Endothelial cell of umbilical vein (primary cell): Measurements from ENCODE around the gene BCAR1.

Source experiments
- CTCF ChIP-seq, 2 donors: IDR thresholded peaks; 1 replicate in 1 of 2; 2 replicates in 1 of 2; pipeline ENCODE4 v1.5.1; 2011; ENCODE audit warnings: low read length in 2 of 2, mild to moderate bottlenecking in 2 of 2, moderate library complexity in 2 of 2, control low read depth in 1 of 2, inconsistent platforms in 1 of 2, low read depth in 1 of 2; ENCODE audit not compliant: insufficient read depth in 1 of 2; ENCODE audit errors: extremely low read depth in 1 of 2
- EZH2 ChIP-seq: IDR thresholded peaks from 2 replicates; pipeline ENCODE4 v1.6.1; 2012; ENCODE audit warnings: borderline replicate concordance, low read depth, mild to moderate bottlenecking, moderate library complexity, low read length, inconsistent platforms; ENCODE audit not compliant: severe bottlenecking
- FOS ChIP-seq: IDR thresholded peaks from 2 replicates; pipeline ENCODE4 v1.6.1; 2011; ENCODE audit warnings: mild to moderate bottlenecking, low read length, moderate library complexity, borderline replicate concordance; ENCODE audit not compliant: insufficient read depth
- GATA2 ChIP-seq: IDR thresholded peaks from 2 replicates; pipeline ENCODE4 v1.7.0; 2011; ENCODE audit warnings: low read depth, mild to moderate bottlenecking, moderate library complexity, mixed read lengths, low read length; ENCODE audit not compliant: insufficient read length, insufficient read depth
- JUN ChIP-seq: IDR thresholded peaks from 2 replicates; pipeline ENCODE4 v1.6.1; 2011; ENCODE audit warnings: borderline replicate concordance, low read depth; ENCODE audit not compliant: insufficient read length, insufficient read depth
- MAX ChIP-seq: IDR thresholded peaks from 2 replicates; pipeline ENCODE4 v1.6.1; 2011; ENCODE audit not compliant: insufficient read depth, insufficient read length
- MYC ChIP-seq: IDR thresholded peaks from one replicate; pipeline ENCODE4 v1.6.1; 2011; ENCODE audit warnings: mild to moderate bottlenecking, low read depth, low read length
- POLR2A ChIP-seq: IDR thresholded peaks from 2 replicates; pipeline ENCODE4 v1.6.1; 2012; ENCODE audit warnings: low read depth, mild to moderate bottlenecking, control low read depth, low read length
- POLR2AphosphoS5 ChIP-seq: IDR thresholded peaks from 2 replicates; pipeline ENCODE4 v1.6.1; 2012; ENCODE audit warnings: low read depth, mild to moderate bottlenecking, control low read depth, low read length, moderate library complexity; ENCODE audit not compliant: insufficient read depth

GRCh38 chr16:75238853-75239541 is 12.4 kb downstream of the BCAR1 start:
- TF ChIP-seq CTCF (IDR thresholded peaks at IDR 0.05; ENCODE audit: extremely low read depth in 1 of 2, insufficient read depth in 1 of 2, low read depth in 1 of 2, low read length in 2 of 2): peak in 1 of 2 donors; percentile 13
- no peak for TF ChIP-seq MAX
- peak; percentile 6 for TF ChIP-seq POLR2A
- TF ChIP-seq GATA2: no peak
- no peak for TF ChIP-seq MYC
- TF ChIP-seq FOS: no peak
- no peak for TF ChIP-seq EZH2
- no peak for TF ChIP-seq JUN
- no peak for TF ChIP-seq POLR2AphosphoS5
